HG03457 (cell line): ENCODE data around the gene PTCSC3.

Experiments
- ATAC-seq: cut with Tn5 transposase; IDR thresholded peaks from one replicate; pipeline ENCODE4 v1.9.1; 2021; ENCODE audit warnings: moderate number of reproducible peaks; ENCODE audit not compliant: unreplicated experiment

PTCSC3 gene

DNA sequence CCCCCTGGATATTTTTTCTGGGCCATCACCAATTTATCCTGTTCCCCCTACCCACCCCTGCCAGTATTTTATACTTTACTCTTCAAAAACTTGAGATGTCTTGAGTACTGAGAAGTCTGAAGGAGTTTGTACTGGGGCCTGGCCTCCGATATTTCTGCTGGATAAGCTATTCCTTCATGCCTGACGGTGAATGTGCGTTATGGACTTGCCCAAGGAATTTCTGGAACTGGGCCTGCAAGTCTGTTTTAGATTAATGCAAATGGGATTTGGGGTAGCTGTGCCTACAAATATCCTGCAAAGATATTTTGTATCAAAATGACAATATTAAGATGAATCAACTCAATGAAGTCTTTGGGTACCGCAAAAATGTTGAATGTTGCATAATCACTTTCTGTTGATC, at the start of gene PTCSC3:
TSS of gene PTCSC3 (minus strand) at position 199 of the 400 bp plus-strand sequence.
- no peak for ATAC-seq

DNA sequence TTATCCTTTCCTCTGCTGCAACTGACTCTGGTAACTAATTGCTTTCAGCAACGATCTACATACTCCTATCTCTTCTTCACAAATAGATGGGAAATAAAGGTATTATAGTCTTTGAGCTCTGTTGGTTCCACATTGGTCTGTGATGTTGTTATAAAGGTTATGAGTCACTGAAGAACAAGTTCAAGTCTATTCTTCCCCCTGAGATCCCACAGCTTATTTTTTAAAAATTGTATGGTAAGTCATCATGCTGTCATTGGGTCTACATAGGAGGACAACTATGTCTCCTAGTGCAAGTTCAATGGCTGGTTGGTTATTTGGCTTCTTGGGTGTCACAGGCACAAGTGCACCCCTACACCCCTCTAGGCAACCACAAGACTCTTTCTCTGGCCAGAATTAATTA, 49.6 kb upstream of the PTCSC3 start:
- no peak for ATAC-seq

DNA sequence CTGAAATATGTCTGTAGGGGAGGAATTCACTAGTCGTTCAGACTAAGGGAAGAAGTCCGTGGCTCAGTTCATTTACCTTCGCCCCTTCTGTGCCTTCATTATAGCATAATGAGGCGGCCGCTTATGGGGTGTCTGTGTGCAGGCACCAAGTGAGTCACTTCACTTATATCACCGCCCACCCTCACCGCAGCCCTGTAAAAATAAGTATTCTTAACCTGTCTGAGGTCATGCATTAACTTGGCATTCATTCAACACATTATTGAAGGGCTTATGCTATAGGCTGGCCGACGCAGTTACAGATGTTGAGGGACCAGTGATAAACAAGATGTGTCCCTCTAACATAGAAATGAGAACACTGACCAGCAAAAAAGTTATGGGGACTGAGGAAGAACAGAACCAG, 47.7 kb upstream of the PTCSC3 start:
- ATAC-seq, result no peak

DNA sequence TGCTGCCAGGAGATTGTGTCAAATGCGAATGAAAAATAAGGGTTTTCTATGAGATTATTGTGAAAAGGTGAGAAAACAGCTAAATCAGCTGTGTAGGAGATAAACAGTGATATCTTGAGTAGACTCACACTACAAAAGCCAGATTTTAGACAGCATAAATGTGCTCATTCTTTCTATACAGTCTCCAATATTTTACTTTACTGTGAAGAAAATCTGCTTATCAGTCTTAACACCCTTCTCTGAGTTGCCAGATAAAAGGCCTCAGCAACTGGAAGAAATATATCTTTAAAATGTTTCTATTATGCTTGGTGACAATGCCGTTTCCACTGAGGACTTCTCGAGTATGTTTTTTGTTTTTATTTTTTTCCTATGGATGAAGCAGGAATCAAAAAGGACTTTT, 47.0 kb upstream of the PTCSC3 start:
- ATAC-seq, result no peak

DNA sequence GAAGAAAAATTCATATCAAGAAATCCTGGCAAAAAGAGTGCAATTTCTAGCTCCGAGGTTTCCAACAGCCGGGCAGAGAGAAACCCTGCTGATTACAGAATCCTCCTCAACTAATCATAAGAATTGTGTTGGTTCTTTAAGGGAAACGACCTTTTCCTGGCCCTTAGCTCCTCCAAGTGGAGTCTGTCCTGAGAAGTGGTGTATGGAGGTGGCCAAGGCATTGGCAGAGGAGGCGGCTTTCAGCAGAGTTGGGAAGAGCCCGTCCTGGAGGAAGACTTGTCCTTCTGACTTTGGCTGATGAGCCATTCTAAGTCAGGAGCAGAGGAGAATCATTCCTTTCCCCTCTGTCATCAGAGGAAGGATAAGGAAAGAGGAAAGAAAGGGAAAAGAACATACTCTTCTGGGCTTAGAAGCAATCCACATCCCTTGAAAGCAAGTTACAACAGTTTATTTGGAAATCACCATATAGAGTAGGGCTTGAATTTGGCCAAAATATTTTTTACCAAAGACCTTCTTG, 46.5 kb upstream of the PTCSC3 start:
- ATAC-seq, result no peak

DNA sequence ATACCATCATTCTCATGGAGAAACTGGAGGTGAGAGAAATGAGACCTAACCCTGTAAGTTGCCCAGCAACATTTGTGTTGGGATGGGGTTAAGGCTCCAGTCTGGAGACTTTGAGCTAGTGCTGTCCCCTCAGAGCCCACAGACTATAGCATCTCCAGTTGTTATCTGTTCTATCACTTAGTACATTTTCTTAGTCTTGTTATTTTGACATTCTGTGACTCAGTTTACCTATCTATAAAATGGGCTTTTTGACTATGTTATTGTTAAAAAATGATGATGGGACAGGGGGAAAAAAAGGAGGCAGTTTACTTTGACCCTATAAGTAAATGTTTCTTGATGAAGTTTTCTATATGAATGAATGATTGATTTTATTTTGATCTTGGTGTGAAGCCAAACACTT, 45.8 kb upstream of the PTCSC3 start:
- no peak for ATAC-seq

DNA sequence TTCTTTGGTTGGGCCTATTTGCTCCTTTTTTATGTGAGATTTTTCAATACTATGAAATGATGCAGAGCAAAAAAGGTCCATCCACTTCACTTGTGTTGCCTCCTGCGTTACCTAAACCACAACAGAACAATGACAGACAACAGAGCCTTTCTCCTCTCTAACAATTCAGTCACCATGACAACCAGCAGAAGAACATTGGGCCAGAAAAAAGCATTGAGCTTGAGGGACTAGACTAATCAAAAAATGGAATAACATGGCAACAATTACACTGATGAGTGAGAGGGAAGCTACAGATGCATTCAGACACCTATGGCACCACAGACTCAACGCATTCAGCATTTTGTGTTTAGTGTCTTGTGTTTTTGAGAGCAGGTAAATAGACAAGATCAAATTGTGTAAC, 44.6 kb upstream of the PTCSC3 start:
- no peak for ATAC-seq

DNA sequence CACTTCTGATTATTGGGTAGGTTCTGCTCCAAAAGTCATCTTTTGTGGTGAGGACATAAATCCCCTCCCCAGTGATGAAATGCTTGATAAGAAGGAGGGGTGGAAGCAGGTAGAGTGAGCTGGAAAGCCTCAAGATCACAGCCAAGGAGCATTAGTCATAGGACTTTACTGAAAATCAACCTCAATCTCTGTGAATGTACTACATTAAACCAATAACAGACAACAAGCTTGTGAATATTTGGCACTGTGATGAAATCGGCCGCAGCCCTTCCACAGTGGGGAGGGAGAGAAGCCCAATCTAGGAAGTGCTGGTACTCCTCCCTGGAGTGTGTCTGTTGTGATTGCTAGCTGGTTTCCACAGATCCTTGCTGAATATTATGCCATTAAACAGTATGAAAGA, 41.2 kb upstream of the PTCSC3 start:
- no peak for ATAC-seq

DNA sequence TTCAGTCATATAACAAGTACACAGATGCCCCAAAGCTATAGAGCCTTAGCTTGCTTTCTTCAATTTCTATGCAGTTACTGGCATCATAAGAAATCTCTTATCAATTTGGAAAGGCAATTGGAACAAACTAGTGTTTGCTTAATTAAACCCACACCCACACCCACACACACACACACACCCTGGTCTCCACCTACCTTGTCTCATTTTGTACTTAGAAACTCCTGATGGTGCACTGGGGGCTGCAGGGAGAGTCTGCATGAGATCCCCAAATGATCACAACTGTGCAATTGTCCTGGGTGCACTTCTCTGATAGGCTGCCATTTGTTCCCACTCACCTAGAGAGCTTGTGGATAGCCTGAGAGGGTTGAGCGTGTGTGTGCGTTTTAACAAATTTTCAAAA, 40.5 kb upstream of the PTCSC3 start:
- ATAC-seq, result no peak

DNA sequence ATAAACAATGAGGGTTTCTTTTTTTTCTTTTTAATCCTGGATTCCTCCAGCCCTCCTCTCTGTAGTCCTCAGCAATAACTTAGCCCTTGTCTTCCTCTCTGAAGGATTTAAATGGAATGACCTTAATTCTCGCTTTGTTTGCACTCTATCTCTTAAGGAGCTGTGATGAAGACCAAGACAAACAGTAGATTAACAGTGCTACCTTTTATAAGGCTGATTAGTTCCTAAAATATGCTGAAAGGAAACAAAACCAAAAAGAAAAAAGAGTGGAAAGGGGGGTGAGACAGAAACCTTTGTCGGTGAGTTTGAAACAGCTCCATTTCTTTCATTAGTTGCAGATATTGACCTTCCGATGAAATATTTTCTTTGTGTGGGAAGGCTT, 38.7 kb upstream of the PTCSC3 start:
- ATAC-seq, result no peak

DNA sequence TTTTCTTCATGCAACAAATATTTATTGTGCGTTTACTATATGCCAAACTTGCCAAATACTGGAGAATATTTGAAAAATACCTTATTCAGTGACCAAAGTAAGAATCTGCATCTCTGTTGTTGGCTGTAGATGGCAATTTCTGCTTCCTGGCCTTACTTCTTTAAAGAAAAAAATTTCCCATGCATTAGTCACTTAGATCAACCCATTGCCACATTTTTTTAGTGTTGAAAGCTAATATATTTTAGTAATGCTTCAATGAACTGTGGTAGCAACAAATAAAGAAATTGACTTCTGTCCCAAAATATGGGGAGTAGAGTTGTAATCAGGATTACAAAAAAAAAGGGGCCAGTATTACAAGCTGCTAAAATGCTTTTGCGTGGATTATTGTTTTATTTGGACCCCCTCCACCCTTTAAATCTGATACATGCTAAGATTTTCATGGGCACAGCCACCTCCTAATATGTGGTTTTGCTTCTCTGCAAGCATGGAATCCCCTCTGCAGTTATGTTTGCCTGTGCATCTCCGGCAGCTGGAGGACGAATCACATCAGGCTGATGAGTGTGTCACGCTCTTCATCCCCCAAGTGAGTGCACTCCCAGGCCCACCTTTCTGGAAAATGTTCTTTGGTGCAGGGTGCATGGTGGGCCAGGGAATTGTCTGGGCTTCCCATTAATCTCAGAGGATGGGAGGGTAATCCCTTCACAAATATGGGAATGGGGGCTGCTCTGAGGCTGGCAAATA, 38.1 kb upstream of the PTCSC3 start:
- no peak for ATAC-seq

DNA sequence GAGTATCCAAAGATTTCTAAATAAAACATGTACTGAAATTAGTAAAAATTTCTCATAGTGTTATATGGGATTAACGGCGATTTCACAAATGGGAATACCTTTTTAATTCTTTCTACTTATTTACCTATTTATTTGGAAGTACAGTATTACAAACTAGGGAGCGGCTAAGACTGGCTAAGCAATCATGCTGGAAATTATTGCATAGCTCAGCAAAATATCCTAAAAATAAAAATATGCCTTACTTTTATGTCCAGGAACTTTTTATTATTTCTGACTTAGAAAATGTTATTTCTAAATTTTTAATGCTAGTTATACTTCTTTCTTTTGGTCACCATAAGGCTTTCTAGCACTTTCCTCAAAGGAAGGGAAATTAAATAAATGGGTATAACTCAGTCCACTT, 36.5 kb upstream of the PTCSC3 start:
- ATAC-seq, result no peak

DNA sequence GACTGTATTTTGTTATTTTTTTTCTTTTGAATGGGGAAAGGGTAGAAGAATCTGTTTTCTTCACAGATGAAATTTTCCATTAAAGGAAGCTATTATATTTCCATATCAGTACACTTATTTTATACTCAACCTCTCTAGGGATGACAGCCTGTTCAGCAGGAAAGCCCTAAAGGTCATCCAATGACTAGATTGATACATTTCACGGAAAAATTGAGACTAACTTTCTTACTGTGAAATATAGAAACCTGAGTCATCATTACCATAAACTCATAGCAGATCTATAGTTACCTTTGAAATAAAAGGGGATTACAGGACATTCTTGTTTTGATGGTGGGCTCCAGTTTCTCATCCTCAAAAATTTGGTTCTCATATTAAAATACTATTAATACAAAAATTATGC, 36.1 kb upstream of the PTCSC3 start:
- ATAC-seq, result no peak

DNA sequence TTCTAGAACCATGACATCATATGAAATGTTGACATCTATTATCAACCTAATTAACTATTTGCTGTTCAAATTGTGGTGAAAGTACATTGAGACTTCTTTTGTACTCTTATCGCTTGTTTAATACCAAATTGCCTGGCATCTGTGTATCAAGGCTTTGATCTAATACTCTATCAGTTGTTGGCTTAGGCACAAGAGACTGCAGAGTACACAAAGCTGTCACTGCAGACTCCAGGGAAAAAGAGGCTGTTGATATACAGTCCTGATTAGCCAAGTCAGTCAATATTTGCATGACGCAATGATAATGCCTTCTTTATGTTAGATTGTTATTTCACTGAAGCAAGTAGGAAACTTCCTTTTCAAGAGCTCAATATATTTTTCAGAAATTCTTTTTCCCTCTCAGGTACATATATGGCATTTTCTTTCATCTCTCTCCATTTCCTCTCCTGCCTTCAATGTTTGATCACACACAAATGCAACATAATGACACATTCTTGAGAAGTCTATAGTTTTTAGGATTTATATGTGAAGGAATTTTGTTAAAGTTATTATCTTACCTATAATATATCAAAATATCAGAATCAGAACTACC, 32.3 kb upstream of the PTCSC3 start:
- ATAC-seq, result no peak

DNA sequence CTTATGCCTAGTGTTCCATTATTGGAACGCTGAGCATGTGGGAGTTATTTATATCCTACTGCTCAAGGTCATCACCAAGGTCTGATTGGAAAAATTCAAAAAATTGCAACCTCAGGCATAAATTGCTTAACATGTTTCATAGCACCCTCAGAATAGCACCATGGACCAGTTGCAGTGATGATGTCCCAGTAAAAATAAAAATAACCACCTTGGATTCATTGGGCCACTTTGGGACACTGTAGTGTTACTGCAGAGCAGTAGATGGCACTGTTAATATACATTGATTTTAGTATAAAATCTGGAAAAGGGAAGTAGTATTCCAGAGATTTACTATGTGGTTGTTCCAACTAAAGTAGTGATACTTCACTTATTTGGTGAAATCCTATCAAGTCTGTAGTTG, 31.0 kb upstream of the PTCSC3 start:
- ATAC-seq, result no peak

DNA sequence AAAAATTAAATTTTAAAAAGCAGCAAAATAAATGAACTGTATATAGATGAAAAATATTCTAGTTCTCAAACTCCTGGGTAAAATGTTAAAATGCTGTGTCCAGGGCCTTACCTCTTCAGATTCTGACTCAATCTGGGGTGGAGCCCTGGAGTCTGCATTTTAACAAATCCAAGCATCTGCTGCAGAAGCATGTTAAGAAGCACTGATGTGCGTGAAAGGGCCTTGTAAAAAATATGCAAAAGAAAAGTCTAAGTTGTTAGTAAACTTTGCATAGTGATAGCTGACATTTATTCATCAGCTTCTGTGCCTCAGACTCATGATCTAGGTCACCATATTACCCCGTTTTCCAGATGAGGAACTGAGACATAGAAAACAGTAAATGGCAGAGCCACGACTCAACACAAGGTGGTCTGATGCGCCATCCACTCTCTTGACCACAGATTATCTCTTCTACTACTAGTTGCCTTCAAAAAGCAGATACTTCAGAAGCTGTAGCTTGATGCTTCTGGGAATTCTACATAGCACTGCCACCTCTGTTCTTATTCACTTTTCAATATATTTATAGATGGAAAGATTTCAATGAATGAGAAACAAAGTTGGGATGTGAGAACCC, 28.0 kb upstream of the PTCSC3 start:
- ATAC-seq, result no peak

DNA sequence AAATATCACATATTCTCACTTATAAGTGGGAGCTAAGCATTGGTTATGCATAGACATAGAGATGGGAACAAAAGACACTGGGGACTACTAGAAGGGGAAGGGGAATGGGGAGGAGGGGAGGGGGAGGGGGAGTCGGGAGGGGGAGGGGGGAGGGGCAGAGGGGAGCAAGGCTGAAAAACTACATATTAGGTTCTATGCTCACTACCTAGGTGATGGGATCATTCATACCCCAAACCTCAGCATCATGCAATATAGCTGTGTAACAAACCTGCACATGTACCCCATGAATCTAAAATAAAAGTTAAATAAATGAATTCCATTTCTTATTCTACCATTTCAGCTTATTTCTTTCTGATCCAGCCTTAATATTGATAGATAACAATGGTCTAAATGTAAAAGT, 21.9 kb upstream of the PTCSC3 start:
- ATAC-seq, result no peak

DNA sequence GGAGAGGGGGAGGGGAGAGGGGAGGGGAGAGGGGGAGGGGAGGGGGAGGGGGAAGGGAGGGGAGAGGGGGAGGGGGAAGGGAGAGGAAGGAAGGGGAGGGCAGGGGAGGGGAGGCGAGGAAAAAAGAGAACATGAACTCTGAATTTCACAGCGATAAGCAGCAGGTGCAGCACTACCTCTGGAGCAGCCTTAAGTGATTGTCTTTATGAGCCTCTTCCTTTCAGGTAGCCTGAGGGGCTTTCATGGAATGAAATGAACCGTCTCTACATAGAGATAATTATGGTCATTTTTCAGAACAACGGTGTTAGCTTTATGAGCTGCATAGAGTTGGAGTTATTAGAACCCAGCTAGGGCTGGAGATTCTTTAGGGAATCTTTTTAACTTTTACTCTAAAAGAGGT, 18.1 kb upstream of the PTCSC3 start:
- no peak for ATAC-seq

DNA sequence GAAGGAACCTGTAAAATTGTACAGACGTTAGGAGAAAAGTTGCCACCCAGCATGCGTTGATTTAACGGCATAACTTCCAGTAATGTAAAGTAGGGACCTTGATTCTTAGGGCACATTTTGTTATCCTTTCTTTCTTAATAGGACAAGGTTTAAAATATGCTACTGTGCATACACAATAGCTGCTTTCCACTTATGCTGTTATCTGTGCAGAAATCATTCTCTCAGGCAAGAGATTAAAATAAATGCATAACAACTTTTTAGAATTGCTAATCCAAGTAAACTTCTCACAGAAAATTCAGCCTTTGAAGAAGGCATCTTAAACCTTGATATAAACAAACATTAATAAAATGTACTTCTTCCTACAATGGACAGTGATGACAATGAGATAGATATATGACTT, 16.0 kb upstream of the PTCSC3 start:
- ATAC-seq, result no peak

DNA sequence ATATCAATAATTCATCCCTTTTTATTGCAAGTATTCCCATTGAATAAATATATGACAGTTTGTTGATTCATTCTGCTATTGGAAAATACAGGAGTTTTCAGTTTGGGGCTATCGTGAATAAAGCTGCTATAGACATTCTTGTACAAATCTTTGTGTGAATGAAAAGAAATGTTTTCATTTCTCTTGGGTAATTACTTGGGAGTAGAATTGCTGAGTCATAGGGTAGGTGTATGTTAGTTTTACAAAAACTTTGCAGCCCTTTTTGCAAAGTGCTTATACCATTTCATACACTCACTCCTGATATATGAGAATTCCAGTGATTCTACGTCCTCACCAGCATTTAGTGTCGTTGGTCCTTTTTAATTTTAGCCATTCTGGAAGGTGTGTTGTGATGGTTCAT, 6.9 kb upstream of the PTCSC3 start:
- ATAC-seq, result no peak

DNA sequence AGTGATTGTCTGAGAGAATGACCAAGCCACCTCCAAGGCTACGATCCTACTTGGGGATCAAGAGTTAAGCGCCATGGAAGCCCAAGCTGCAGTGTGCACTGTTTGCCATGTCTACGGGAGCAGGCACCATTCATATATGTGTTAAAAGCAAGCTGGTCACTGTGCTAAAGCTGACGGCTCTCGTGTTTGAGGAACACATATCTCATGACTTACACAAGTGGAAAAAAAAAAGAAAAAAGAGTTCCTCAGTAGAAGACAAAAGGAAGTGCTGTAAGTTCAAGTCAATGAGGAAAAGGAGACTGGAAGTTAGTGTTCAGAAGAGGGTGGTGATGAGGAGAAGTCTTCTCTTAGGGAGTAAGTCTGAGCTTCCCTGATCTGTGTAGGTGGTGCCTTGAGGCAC, 4.9 kb upstream of the PTCSC3 start:
- no peak for ATAC-seq

DNA sequence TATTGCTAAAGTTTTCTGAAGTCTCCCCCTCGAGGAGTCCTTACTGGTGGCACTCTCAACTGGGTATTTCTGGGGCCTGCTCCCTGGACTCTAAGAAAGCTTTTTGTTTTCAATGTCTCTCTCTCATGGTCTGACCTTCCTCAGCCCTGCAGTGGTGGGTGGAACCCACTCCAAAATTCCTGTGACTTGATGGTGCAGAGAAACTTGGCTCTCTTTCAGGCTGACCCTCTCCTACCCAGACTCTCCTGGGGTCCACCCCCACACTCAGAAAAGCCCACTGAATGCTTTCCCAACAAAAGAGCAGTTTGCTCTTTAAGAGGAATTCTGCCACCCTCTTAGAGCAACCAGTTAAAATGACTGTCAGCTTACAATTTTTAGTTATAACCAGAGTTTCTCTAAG, 967 bp upstream of the PTCSC3 start:
- ATAC-seq, result no peak
